Measurements from ENCODE around the gene ZFR. TPM values are rescaled to one million over a fixed set of nuclear protein-coding genes. Genes with fewer than 3 reads are reported as not detected.
A peak's percentile ranks its signal among the peaks of the same experiment; 100 is the strongest.
"Not testable (repeated sequence)": the region's sequence is repeated elsewhere in the genome, so short reads cannot be mapped to it uniquely, and the experiment has no call there.

The ZFR gene
- total and polyA plus RNA-seq, 2 experiments from 2014 or later = 59.1 to 93.3 TPM

DNA sequence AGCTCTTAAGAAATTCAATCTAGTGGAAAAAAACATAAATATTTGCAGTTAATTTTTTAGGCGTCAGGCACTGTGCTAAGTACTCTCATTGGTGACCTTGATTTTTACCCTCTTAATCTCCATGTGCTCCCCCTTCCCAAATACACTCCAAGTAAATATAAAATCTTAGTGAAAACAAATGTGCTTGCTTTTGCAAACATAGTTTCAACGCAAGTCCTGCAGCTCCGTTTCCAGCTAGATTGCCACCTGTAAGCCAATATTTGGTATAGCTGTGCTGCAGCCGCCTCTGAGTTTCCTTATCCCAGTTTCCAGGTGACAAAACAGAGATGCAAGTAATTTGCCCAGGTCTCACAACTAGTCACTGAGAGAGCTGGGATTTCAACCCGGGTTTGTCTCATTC lies 129.9 kb downstream of the ZFR start:
- Histone ChIP-seq H3K27me3 (no peaks in the 10 kb centered on the region), H3K79me2 (peaks cover 24% of the 10 kb centered on the region), H4K20me1 (ENCODE audit: insufficient read depth, poor library complexity, severe bottlenecking) (peaks cover 3% of the 10 kb centered on the region), H3K9me2 (replicated peaks; ENCODE audit: insufficient read depth) (no peaks in the 10 kb centered on the region), H3K9me3 (ENCODE audit: low read depth) (no peaks in the 10 kb centered on the region), H3K4me1 (ENCODE audit: insufficient read depth) (peaks cover 10% of the 10 kb centered on the region), H3K36me3 (replicated peaks; ENCODE audit: insufficient read depth, low read depth) (no peaks in the 10 kb centered on the region), H3K4me2 (no peak overlapping the region), H3K4me3 (no peak overlapping the region), H3K27ac (no peak overlapping the region), H2AFZ (no peak overlapping the region)
- WGBS (ENCODE audit: low lambda C conversion rate, missing lambda C conversion rate) = 70% methylated on average over 5 of the region's 5 CpGs
- DNase-seq (ENCODE audit: low spot score) = no peak
- TF ChIP-seq EZH2phosphoT487 (IDR thresholded peaks at IDR 0.05; ENCODE audit: low read depth, severe bottlenecking, unreplicated experiment) (no peak), EZH2 (IDR thresholded peaks at IDR 0.05; ENCODE audit: borderline replicate concordance) (no peak)
- TF ChIP-seq, protein P1, sequence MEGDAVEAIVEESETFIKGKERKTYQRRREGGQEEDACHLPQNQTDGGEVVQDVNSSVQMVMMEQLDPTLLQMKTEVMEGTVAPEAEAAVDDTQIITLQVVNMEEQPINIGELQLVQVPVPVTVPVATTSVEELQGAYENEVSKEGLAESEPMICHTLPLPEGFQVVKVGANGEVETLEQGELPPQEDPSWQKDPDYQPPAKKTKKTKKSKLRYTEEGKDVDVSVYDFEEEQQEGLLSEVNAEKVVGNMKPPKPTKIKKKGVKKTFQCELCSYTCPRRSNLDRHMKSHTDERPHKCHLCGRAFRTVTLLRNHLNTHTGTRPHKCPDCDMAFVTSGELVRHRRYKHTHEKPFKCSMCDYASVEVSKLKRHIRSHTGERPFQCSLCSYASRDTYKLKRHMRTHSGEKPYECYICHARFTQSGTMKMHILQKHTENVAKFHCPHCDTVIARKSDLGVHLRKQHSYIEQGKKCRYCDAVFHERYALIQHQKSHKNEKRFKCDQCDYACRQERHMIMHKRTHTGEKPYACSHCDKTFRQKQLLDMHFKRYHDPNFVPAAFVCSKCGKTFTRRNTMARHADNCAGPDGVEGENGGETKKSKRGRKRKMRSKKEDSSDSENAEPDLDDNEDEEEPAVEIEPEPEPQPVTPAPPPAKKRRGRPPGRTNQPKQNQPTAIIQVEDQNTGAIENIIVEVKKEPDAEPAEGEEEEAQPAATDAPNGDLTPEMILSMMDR (IDR thresholded peaks at IDR 0.05; ENCODE audit: poor library complexity) = no peak

- H2AFZ ChIP-seq; H4K20me1 ChIP-seq (ENCODE audit: insufficient read depth, poor library complexity, severe bottlenecking); H3K27ac ChIP-seq; H3K4me1 ChIP-seq (ENCODE audit: insufficient read depth); H3K4me3 ChIP-seq; H3K36me3 ChIP-seq (replicated peaks; ENCODE audit: insufficient read depth, low read depth); H3K27me3 ChIP-seq; H3K9me2 ChIP-seq (replicated peaks; ENCODE audit: insufficient read depth); H3K9me3 ChIP-seq (ENCODE audit: low read depth); DNase-seq (ENCODE audit: low spot score): not testable (repeated sequence)
- WGBS (ENCODE audit: low lambda C conversion rate, missing lambda C conversion rate) = 90% methylated on average over 10 of the region's 10 CpGs
- peak overlapping the region; percentile 72 for H3K4me2 ChIP-seq
- H3K79me2 ChIP-seq = peaks cover 30% of the 10 kb centered on the region
Measured at GRCh38 chr5:32314152-32314488, 130.4 kb downstream of the ZFR start.

GRCh38 chr5:32312595-32313332 lies 131.8 kb downstream of the ZFR start, which contains the start of gene MTMR12:
TSS of gene MTMR12 (minus strand) at chr5:32312939. CDS start at chr5:32312838, 101 bp downstream.
- H3K79me2 ChIP-seq = peaks cover 43% of the 10 kb centered on the region
- peak within 1 kb of the TSS; percentile 95 for H3K4me2 ChIP-seq
- peak within 1 kb of the TSS; percentile 92 for H3K27ac ChIP-seq
- no peaks in the 10 kb centered on the region for H3K27me3 ChIP-seq
- no peaks in the 10 kb centered on the region for H3K36me3 ChIP-seq (replicated peaks; ENCODE audit: insufficient read depth, low read depth)
- peak; percentile 100 for DNase-seq (ENCODE audit: low spot score)
- no peaks in the 10 kb centered on the region for H3K9me3 ChIP-seq (ENCODE audit: low read depth)
- no peaks in the 10 kb centered on the region for H3K9me2 ChIP-seq (replicated peaks; ENCODE audit: insufficient read depth)
- peak within 1 kb of the TSS; percentile 58 for H3K4me3 ChIP-seq
- 2% methylated on average over 35 of the region's 83 CpGs for WGBS (ENCODE audit: low lambda C conversion rate, missing lambda C conversion rate)
- TF ChIP-seq EZH2 (IDR thresholded peaks at IDR 0.05; ENCODE audit: borderline replicate concordance) (no peak), EZH2phosphoT487 (IDR thresholded peaks at IDR 0.05; ENCODE audit: low read depth, severe bottlenecking, unreplicated experiment) (no peak)
- TF ChIP-seq, protein P1 (IDR thresholded peaks at IDR 0.05; ENCODE audit: poor library complexity) = no peak
- peak within 1 kb of the TSS; percentile 49 for H2AFZ ChIP-seq
- peaks cover 10% of the 10 kb centered on the region for H3K4me1 ChIP-seq (ENCODE audit: insufficient read depth)
- H4K20me1 ChIP-seq (ENCODE audit: insufficient read depth, poor library complexity, severe bottlenecking) = peaks cover 14% of the 10 kb centered on the region

DNA sequence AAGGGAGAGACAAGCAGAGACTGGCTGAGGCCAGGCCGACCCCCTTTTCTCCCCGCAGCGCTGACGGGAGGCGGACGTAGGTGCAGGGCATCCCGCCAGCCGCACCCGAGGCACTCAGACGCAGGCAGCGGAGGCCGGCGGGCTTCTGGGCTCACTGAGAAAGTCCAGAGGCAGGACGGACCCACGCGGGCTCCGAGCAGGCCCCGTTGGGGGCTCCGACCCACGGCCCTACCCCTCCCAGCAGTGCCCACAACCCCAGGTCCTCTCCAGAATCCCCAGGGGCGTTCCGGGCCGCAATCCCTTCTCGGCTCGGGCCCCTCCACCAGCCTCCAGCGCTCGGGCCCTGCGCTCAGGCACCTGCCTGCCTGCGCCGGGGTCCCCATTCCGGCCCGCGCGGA lies 132.3 kb downstream of the ZFR start:
- Histone ChIP-seq H3K4me3 (peak overlapping the region; percentile 58), H3K36me3 (replicated peaks; ENCODE audit: insufficient read depth, low read depth) (no peaks in the 10 kb centered on the region), H3K9me2 (replicated peaks; ENCODE audit: insufficient read depth) (no peaks in the 10 kb centered on the region), H3K4me1 (ENCODE audit: insufficient read depth) (peaks cover 10% of the 10 kb centered on the region), H3K27ac (peak overlapping the region; percentile 92), H3K27me3 (no peaks in the 10 kb centered on the region), H3K9me3 (ENCODE audit: low read depth) (no peaks in the 10 kb centered on the region), H4K20me1 (ENCODE audit: insufficient read depth, poor library complexity, severe bottlenecking) (peaks cover 16% of the 10 kb centered on the region), H3K79me2 (peaks cover 49% of the 10 kb centered on the region), H2AFZ (peak overlapping the region; percentile 38), H3K4me2 (peak overlapping the region; percentile 95)
- under 1% methylated on average over 25 of the region's 34 CpGs for WGBS (ENCODE audit: low lambda C conversion rate, missing lambda C conversion rate)
- TF ChIP-seq EZH2phosphoT487 (IDR thresholded peaks at IDR 0.05; ENCODE audit: low read depth, severe bottlenecking, unreplicated experiment) = no peak
- no peak for TF ChIP-seq EZH2 (IDR thresholded peaks at IDR 0.05; ENCODE audit: borderline replicate concordance)
- TF ChIP-seq, protein P1 (IDR thresholded peaks at IDR 0.05; ENCODE audit: poor library complexity) = no peak
- peak; percentile 85 for DNase-seq (ENCODE audit: low spot score)
